ENCODE data around the gene ASB7. TPM values are rescaled to one million over a fixed set of nuclear protein-coding genes. Genes with fewer than 3 reads are reported as not detected.

Gene ASB7
- total and polyA plus RNA-seq, 8 donors = 10.8 to 14.6 (median 13.2) TPM

DNA sequence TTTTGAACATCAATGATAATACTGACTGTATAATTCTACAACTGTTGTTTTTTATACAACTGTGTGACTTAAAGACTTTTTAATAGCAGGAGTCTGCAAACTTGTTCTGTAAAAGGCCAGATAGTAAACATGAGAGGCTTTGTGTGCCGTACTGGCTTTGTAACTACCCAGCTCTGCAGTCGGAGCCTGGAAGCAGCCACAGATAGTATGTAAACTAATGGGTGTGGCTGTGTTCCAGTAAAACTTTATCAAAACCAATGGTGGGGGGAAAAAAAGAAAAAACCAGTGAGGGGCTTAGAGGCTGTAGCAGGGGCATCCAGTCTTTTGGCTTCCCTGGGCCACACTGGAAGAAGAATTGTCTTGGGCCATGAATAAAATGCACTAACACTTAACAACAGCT lies 11.9 kb downstream of the ASB7 start:
- no peak for DNase-seq
- Histone ChIP-seq H3K4me1 (peaks cover 0 to 4% of the 10 kb centered on the region in 2 donors), H3K36me3 (peaks cover 0 to 66% of the 10 kb centered on the region in 2 donors), H3K9me3 (no peaks in the 10 kb centered on the region), H3K27ac (no peak overlapping the region), H3K27me3 (no peaks in the 10 kb centered on the region), H3K4me3 (no peak overlapping the region)
- ATAC-seq = no peak
- TF ChIP-seq, protein P1, sequence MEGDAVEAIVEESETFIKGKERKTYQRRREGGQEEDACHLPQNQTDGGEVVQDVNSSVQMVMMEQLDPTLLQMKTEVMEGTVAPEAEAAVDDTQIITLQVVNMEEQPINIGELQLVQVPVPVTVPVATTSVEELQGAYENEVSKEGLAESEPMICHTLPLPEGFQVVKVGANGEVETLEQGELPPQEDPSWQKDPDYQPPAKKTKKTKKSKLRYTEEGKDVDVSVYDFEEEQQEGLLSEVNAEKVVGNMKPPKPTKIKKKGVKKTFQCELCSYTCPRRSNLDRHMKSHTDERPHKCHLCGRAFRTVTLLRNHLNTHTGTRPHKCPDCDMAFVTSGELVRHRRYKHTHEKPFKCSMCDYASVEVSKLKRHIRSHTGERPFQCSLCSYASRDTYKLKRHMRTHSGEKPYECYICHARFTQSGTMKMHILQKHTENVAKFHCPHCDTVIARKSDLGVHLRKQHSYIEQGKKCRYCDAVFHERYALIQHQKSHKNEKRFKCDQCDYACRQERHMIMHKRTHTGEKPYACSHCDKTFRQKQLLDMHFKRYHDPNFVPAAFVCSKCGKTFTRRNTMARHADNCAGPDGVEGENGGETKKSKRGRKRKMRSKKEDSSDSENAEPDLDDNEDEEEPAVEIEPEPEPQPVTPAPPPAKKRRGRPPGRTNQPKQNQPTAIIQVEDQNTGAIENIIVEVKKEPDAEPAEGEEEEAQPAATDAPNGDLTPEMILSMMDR (IDR thresholded peaks at IDR 0.05) = no peak
- intact Hi-C loops (cut with DNase I) = no loop called here

DNA sequence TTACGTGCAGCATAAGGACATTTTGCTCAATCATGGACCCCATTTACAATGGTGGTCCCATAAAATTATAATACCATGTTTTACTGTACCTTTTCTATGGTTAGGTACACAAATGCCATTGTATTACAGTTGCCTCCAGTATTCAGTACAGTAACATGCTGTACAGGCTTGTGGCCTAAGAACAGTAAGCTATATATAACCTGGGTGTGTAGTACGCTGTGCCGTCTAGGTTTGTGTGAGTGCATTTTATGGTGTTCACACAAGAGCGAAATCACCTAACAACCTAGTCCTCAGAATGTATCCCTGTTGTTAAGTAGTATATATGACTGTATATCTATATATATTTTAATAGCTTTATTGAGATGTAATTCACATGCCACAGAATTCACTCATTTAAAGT lies 12.5 kb downstream of the ASB7 start:
- Histone ChIP-seq H3K27me3 (no peaks in the 10 kb centered on the region), H3K9me3 (no peaks in the 10 kb centered on the region), H3K36me3 (peaks cover 0 to 64% of the 10 kb centered on the region in 2 donors), H3K4me3 (no peak overlapping the region), H3K4me1 (peaks cover 0 to 4% of the 10 kb centered on the region in 2 donors), H3K27ac (no peak overlapping the region)
- TF ChIP-seq, protein P1 (IDR thresholded peaks at IDR 0.05) = no peak
- DNase-seq (no peak), ATAC-seq (no peak)
- intact Hi-C loops (cut with DNase I) = no loop called here

DNA sequence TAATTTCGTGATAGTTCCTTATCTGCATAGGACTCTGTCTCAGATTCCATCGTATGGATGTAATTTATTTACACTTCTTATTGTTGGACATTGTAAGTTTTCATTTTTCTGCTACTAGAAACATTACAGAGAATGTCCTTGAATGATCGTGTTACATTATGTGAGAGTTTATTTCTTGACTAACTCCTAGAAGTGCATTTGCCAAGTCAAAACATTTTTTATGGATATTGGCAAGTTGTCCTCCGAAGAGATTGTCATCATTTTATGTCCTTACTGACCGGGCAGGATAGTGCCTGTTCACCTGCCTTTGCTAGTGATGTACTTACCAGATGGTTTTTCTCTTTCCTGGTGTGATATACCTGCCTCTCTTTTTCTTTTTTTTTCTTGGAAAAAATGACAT lies 13.4 kb downstream of the ASB7 start:
- H3K27ac ChIP-seq = no peak overlapping the region
- ATAC-seq = no peak
- H3K9me3 ChIP-seq = no peaks in the 10 kb centered on the region
- TF ChIP-seq, protein P1 (IDR thresholded peaks at IDR 0.05) = no peak
- intact Hi-C loops (cut with DNase I) = no loop called here
- no peak overlapping the region for H3K4me3 ChIP-seq
- H3K36me3 ChIP-seq = peaks cover 0 to 64% of the 10 kb centered on the region in 2 donors
- H3K27me3 ChIP-seq = no peaks in the 10 kb centered on the region
- no peak for DNase-seq
- H3K4me1 ChIP-seq = peaks cover 0 to 4% of the 10 kb centered on the region in 2 donors

DNA sequence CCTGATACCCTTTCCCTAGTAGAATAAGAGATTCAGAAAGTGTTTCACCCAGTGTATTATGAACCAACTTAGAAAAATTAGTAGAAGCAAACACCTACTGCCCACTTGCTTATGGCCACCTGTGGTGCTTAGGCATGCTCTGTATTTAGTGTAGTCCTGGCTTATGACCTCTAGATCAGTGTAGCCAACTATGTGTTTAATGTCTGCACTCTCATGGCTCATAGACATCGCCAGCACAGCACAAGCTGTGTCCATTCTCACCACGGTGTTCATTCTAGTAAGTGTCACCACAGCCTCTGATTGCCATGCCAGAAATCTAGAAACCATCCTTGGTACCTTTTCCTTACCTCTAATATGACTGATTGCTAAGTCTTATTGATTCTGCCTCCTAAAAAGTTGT lies 14.3 kb downstream of the ASB7 start:
- Histone ChIP-seq H3K4me3 (no peak overlapping the region), H3K27ac (no peak overlapping the region), H3K9me3 (no peaks in the 10 kb centered on the region), H3K36me3 (peaks cover 0 to 63% of the 10 kb centered on the region in 2 donors), H3K27me3 (no peaks in the 10 kb centered on the region), H3K4me1 (peaks cover 0 to 4% of the 10 kb centered on the region in 2 donors)
- intact Hi-C loops (cut with DNase I) = no loop called here
- ATAC-seq (no peak), DNase-seq (no peak)
- TF ChIP-seq, protein P1 (IDR thresholded peaks at IDR 0.05) = no peak

DNA sequence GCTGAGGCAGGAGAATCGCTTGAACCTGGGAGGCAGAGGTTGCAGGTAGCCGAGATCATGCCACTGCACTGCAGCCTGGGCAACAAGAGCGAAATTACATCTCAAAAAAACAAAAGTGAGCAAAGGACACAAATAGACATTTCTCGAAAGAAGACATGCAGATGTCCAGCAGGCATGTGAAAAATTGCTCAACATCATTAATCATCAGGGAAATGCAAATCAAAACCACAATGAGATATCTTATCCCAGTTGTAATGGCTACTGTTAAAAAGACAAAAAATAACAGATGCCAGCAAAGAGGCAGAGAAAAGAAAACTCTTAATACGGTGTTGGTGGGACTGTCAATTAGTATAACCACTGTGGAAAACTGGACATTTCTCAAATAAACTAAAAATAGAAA lies 20.9 kb downstream of the ASB7 start:
- DNase-seq (no peak), ATAC-seq (no peak)
- intact Hi-C loops (cut with DNase I) = no loop called here
- Histone ChIP-seq H3K9me3 (no peaks in the 10 kb centered on the region), H3K27ac (no peak overlapping the region), H3K4me1 (peaks cover 0 to 5% of the 10 kb centered on the region in 2 donors), H3K27me3 (no peaks in the 10 kb centered on the region), H3K36me3 (peaks cover 0 to 18% of the 10 kb centered on the region in 2 donors), H3K4me3 (no peak overlapping the region)
- TF ChIP-seq, protein P1 (IDR thresholded peaks at IDR 0.05) = no peak

All from left lung (tissue), 10 donors.